Naive thymus-derived CD4-positive, alpha-beta T cell (primary cell): Measurements from ENCODE around the gene C11orf24. TPM values are rescaled to one million over a fixed set of nuclear protein-coding genes. Genes with fewer than 3 reads are reported as not detected.

Experiments used
- ATAC-seq: fragments of 150-1000 bp; cut with Tn5 transposase; 2 replicates; pipeline ENCODE4 v1.10.0; 2021; ENCODE audit warnings: mild to moderate bottlenecking, moderate library complexity
- CTCF ChIA-PET: fragments of 350-600 bp; sonication (Branson Sonifier 250); formaldehyde crosslinking; loops from one replicate; lab custom pipeline; 2021; ENCODE audit warnings: antibody characterized with exemption; lab: Charles Lee
- POLR2A ChIA-PET: fragments of 350-600 bp; sonication (Branson Sonifier 250); formaldehyde crosslinking; loops from one replicate; lab custom pipeline; 2021; ENCODE audit warnings: antibody characterized with exemption, inconsistent platforms; lab: Charles Lee
- DNase-seq, 9 donors: peaks; one replicate each; pipeline versions ENCODE4 v3.0.0 to v3.0.0-alpha.2; 2020 to 2022; ENCODE audit warnings: mixed read lengths in 1 of 9
- H3K27ac ChIP-seq: one replicate; pipeline ENCODE4 v1.7.0; 2013; ENCODE audit warnings: mild to moderate bottlenecking, low read depth, low read length, moderate library complexity
- H3K27me3 ChIP-seq, 2 donors: one replicate each; pipeline ENCODE4 v1.7.0; 2013; ENCODE audit warnings: low read length in 2 of 2, mild to moderate bottlenecking in 2 of 2, moderate library complexity in 2 of 2; ENCODE audit not compliant: control insufficient read depth in 2 of 2, insufficient read depth in 2 of 2
- H3K36me3 ChIP-seq, 3 experiments: 1 replicate in 2 of 3; 2 replicates in 1 of 3; pipeline ENCODE4 v1.7.0; 2013; ENCODE audit warnings: low read length in 3 of 3, mild to moderate bottlenecking in 3 of 3, moderate library complexity in 1 of 3; ENCODE audit not compliant: insufficient read depth in 3 of 3, control insufficient read depth in 2 of 3
- H3K4me1 ChIP-seq, 2 donors: one replicate each; pipeline ENCODE4 v1.7.0; 2013; ENCODE audit warnings: low read length in 2 of 2, mild to moderate bottlenecking in 2 of 2, moderate library complexity in 1 of 2; ENCODE audit not compliant: control insufficient read depth in 2 of 2, insufficient read depth in 2 of 2
- H3K4me3 ChIP-seq: 2 replicates; pipeline ENCODE4 v1.7.0; 2013; ENCODE audit warnings: mild to moderate bottlenecking, low read length
- H3K9me3 ChIP-seq, 3 experiments: 1 replicate in 2 of 3; 2 replicates in 1 of 3; pipeline ENCODE4 v1.7.0; 2013; ENCODE audit warnings: low read length in 3 of 3; ENCODE audit not compliant: control insufficient read depth in 2 of 3
- H3K27ac Mint-ChIP-seq, 9 donors: one replicate each; pipeline ENCODE4 v1.8.0; 2020 to 2022; ENCODE audit warnings: mixed read lengths in 9 of 9, mild to moderate bottlenecking in 8 of 9, moderate library complexity in 5 of 9, inconsistent platforms in 2 of 9
- H3K27me3 Mint-ChIP-seq, 5 donors: one replicate each; pipeline ENCODE4 v1.8.0; 2021 to 2022; ENCODE audit warnings: mixed read lengths in 5 of 5, mild to moderate bottlenecking in 1 of 5
- H3K36me3 Mint-ChIP-seq, 5 donors: one replicate each; pipeline ENCODE4 v1.8.0; 2020 to 2022; ENCODE audit warnings: mixed read lengths in 5 of 5, mild to moderate bottlenecking in 3 of 5, inconsistent platforms in 1 of 5
- H3K4me1 Mint-ChIP-seq, 7 donors: one replicate each; pipeline ENCODE4 v1.8.0; 2020 to 2022; ENCODE audit warnings: mixed read lengths in 7 of 7, mild to moderate bottlenecking in 3 of 7, inconsistent platforms in 1 of 7
- H3K4me3 Mint-ChIP-seq, 10 donors: one replicate each; pipeline ENCODE4 v1.8.0; 2020 to 2022; ENCODE audit warnings: mild to moderate bottlenecking in 10 of 10, mixed read lengths in 10 of 10, moderate library complexity in 6 of 10, inconsistent platforms in 2 of 10
- H3K9me3 Mint-ChIP-seq, 11 donors: one replicate each; pipeline ENCODE4 v1.8.0; 2020 to 2022; ENCODE audit warnings: mixed read lengths in 11 of 11, mild to moderate bottlenecking in 4 of 11, inconsistent platforms in 1 of 11, moderate library complexity in 1 of 11
- intact Hi-C, 2 donors: fragments of 100-400 bp; cut with micrococcal nuclease; formaldehyde crosslinking; loops; one replicate each; pipeline ENCODE4 v1.15.1; 2023
- polyA plus RNA-seq, 2 donors: library from polyadenylated mRNA; unstranded; fragments of 300-500 nt; fragmentation: Illumina TruSeq; gene quantifications; one replicate each; pipeline ENCODE4 v1.2.3, GENCODE V29; 2021
- total RNA-seq, 6 experiments: library from RNA in 5 of 6; stranded (reverse) in 5 of 6; gene quantifications; 1 replicate in 5 of 6; 2 replicates in 1 of 6; pipeline ENCODE4 v1.2.3 and lab custom pipeline; 2021 to 2026

Gene C11orf24
- total and polyA plus RNA-seq, 7 experiments from 2014 or later = 5.7 to 20.0 (median 14.5) TPM

DNA sequence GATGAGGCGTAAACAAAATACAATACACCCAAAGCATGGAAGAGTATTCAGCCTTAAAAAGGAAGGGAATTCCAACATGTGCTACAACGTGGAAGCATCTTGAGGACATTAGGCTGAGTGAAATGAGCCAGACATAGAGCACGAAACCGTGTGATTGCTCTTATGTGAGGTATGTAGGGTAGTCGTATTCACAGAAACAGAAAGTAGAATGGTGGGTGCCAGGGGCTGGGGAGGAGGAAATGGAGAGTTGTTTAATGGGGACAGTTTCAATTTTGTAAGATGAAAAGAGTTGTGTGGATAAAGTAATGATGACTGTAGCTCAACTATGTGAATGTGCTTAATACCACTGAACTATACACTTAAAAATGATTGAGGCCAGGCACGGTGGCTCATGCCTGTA is 48.5 kb downstream of the C11orf24 start:
- Mint-ChIP-seq H3K36me3 (peaks cover 0 to 4% (median 0%) of the 10 kb centered on the region in 5 donors), H3K27me3 (peaks cover 0 to 6% (median 0%) of the 10 kb centered on the region in 5 donors), H3K4me1 (peaks cover 0 to 3% (median 0%) of the 10 kb centered on the region in 7 donors), H3K4me3 (no peak overlapping the region), H3K27ac (no peak overlapping the region), H3K9me3 (peaks cover 0 to 8% (median 1%) of the 10 kb centered on the region in 11 donors)
- CTCF ChIA-PET = no interaction called here
- POLR2A ChIA-PET = no interaction called here
- no peak for ATAC-seq
- no peaks in the 10 kb centered on the region for H3K36me3 ChIP-seq
- H3K9me3 ChIP-seq = no peaks in the 10 kb centered on the region
- H3K4me1 ChIP-seq = no peaks in the 10 kb centered on the region
- no peaks in the 10 kb centered on the region for H3K27me3 ChIP-seq
- intact Hi-C loops = no loop called here
- DNase-seq = no peak
- no peak overlapping the region for H3K4me3 ChIP-seq
- H3K27ac ChIP-seq = no peak overlapping the region

GRCh38 chr11:68221406-68221805 is 50.4 kb downstream of the C11orf24 start:
- Histone ChIP-seq H3K4me3 (no peak overlapping the region), H3K9me3 (no peaks in the 10 kb centered on the region), H3K4me1 (no peaks in the 10 kb centered on the region), H3K27ac (no peak overlapping the region), H3K36me3 (no peaks in the 10 kb centered on the region), H3K27me3 (no peaks in the 10 kb centered on the region)
- intact Hi-C loops = no loop called here
- H3K4me1 Mint-ChIP-seq = peaks cover 0 to 3% (median 0%) of the 10 kb centered on the region in 7 donors
- ATAC-seq (no peak), DNase-seq (no peak)
- ChIA-PET CTCF (interaction anchor here (0.6 kb wide), 1 partner anchor 409 kb away, joined by 3 read pairs; no protein-coding TSS in a partner anchor), POLR2A (no interaction called here)
- H3K4me3 Mint-ChIP-seq = no peak overlapping the region
- no peak overlapping the region for H3K27ac Mint-ChIP-seq
- H3K9me3 Mint-ChIP-seq = peaks cover 0 to 2% (median 0%) of the 10 kb centered on the region in 11 donors
- H3K36me3 Mint-ChIP-seq = no peaks in the 10 kb centered on the region
- H3K27me3 Mint-ChIP-seq = peaks cover 0 to 15% (median 0%) of the 10 kb centered on the region in 5 donors

- Histone ChIP-seq H3K27me3 (no peaks in the 10 kb centered on the region), H3K36me3 (peaks cover 0 to 3% (median 0%) of the 10 kb centered on the region in 3 experiments), H3K27ac (no peak overlapping the region), H3K4me3 (no peak overlapping the region), H3K4me1 (peaks cover 5 to 11% of the 10 kb centered on the region in 2 donors), H3K9me3 (no peaks in the 10 kb centered on the region)
- POLR2A ChIA-PET = no interaction called here
- CTCF ChIA-PET = interaction anchor here (1.1 kb wide), 1 partner anchor 15 kb away, joined by 3 read pairs; no protein-coding TSS in a partner anchor
- H3K4me3 Mint-ChIP-seq = peak overlapping the region in 1 of 10 donors; percentile 45
- H3K27me3 Mint-ChIP-seq = peaks cover 0 to 32% (median 0%) of the 10 kb centered on the region in 5 donors
- intact Hi-C loops = loop anchor here in 1 of 2 donors (10.0 kb wide), 1 partner anchor 182 kb away; the partner anchor contains the start of genes NDUFS8 and TCIRG1
- H3K27ac Mint-ChIP-seq = peak overlapping the region in 1 of 9 donors; percentile 2
- H3K9me3 Mint-ChIP-seq = peaks cover 0 to 22% (median 0%) of the 10 kb centered on the region in 11 donors
- DNase-seq (no peak), ATAC-seq (no peak)
- peaks cover 0 to 5% (median 0%) of the 10 kb centered on the region in 5 donors for H3K36me3 Mint-ChIP-seq
- peaks cover 15 to 24% (median 21%) of the 10 kb centered on the region in 7 donors for H3K4me1 Mint-ChIP-seq
Measured at GRCh38 chr11:68216171-68216938, 55.4 kb downstream of the C11orf24 start.

DNA sequence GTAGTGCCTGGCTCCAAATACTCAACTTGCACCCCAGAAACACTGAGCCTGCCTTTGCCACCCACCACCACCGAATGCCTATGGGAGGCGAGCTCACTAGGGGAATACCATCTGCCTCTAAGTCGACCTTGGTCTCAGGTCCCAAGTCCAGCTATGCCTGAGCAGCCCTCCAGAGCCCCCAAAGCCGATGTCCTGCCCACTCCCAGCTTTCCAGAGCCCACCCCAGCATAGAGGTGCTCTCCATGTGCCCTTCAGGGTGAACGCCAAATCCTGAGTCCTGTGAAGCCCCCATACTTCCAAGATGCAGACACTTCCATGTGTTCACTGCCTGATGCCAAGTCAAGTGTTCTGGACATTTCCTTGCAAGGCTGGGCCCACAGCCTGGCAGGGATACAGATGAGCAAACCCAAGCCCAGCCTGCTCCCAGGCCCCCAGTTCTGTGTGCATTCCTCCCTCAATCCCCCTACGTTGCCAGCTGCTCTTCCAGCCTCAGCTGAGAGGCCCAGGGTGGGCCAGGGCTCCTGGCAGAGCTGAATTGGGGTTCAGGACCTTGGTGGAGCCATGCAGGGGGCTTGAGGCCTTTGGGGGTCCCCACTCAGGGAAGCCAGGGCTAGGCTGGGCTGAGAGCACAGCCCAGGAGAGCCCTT is 56.1 kb downstream of the C11orf24 start:
- intact Hi-C loops = loop anchor here in 1 of 2 donors (10.0 kb wide), 1 partner anchor 181 kb away; the partner anchor contains the start of genes NDUFS8 and TCIRG1

DNA sequence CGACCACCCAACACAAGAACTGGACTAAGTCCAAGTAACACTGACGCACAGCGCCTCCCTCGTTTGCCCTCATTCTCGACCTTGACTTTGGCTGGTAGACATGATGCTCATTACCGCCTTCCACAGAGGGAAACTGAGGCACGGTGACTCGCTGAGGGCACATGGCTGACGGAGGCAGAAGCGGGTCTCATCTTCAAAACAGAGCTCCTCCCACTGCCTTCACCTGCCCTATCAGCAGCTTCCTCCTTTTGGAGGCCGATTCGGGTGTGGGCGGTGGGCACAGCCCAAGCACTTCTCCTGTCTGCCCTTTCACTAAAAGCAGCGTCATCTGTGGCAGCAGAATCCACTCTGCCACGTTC is 56.7 kb downstream of the C11orf24 start:
- peak in 2 of 9 donors; percentile 10 to 47 for DNase-seq
- Histone ChIP-seq H3K27me3 (no peaks in the 10 kb centered on the region), H3K4me1 (peaks cover 15 to 18% of the 10 kb centered on the region in 2 donors), H3K27ac (no peak overlapping the region), H3K9me3 (no peaks in the 10 kb centered on the region), H3K36me3 (peaks cover 0 to 3% (median 0%) of the 10 kb centered on the region in 3 experiments), H3K4me3 (no peak overlapping the region)
- Mint-ChIP-seq H3K27me3 (peaks cover 0 to 32% (median 0%) of the 10 kb centered on the region in 5 donors), H3K9me3 (peaks cover 0 to 22% (median 0%) of the 10 kb centered on the region in 11 donors), H3K27ac (peak overlapping the region; percentile 68 to 92 (median 85)), H3K4me1 (peaks cover 26 to 37% (median 34%) of the 10 kb centered on the region in 7 donors), H3K36me3 (peaks cover 0 to 5% (median 0%) of the 10 kb centered on the region in 5 donors), H3K4me3 (peak overlapping the region; percentile 69 to 98 (median 82))
- intact Hi-C loops = loop anchor here in 1 of 2 donors (10.0 kb wide), 1 partner anchor 180 kb away; the partner anchor contains the start of genes NDUFS8 and TCIRG1
- POLR2A ChIA-PET = no interaction called here
- no peak for ATAC-seq
- CTCF ChIA-PET = no interaction called here

More for the DNA sequence above, 56.1 kb downstream of the C11orf24 start:
- Histone ChIP-seq H3K27me3 (no peaks in the 10 kb centered on the region), H3K27ac (no peak overlapping the region), H3K4me3 (no peak overlapping the region), H3K9me3 (no peaks in the 10 kb centered on the region), H3K4me1 (peaks cover 9 to 18% of the 10 kb centered on the region in 2 donors), H3K36me3 (peaks cover 0 to 3% (median 0%) of the 10 kb centered on the region in 3 experiments)
- Mint-ChIP-seq H3K27ac (peak overlapping the region in 8 of 9 donors; percentile 68 to 92 (median 81)), H3K36me3 (peaks cover 0 to 5% (median 0%) of the 10 kb centered on the region in 5 donors), H3K4me3 (peak overlapping the region; percentile 69 to 98 (median 82)), H3K9me3 (peaks cover 0 to 22% (median 0%) of the 10 kb centered on the region in 11 donors), H3K27me3 (peaks cover 0 to 32% (median 0%) of the 10 kb centered on the region in 5 donors), H3K4me1 (peaks cover 22 to 31% (median 28%) of the 10 kb centered on the region in 7 donors)
- DNase-seq (no peak), ATAC-seq (no peak)
- ChIA-PET CTCF (no interaction called here), POLR2A (no interaction called here)
